Lung (tissue), 12 donors: ENCODE measurements around the gene HOXA4. TPM values are rescaled to one million over a fixed set of nuclear protein-coding genes. Genes with fewer than 3 reads are reported as not detected.
A peak's percentile ranks its signal among the peaks of the same experiment; 100 is the strongest.

Source experiments
- ATAC-seq: fragments of 200-7000 bp; cut with Tn5 transposase; one replicate; pipeline ENCODE4 v1.9.1; 2020; ENCODE audit warnings: moderate number of reproducible peaks; ENCODE audit not compliant: insufficient read depth, low FRiP score
- DNase-seq, 3 donors: peaks; one replicate each; pipeline ENCODE4 v3.0.0-alpha.2; 2013 to 2017
- H3K27ac ChIP-seq, 2 donors: one replicate each; pipeline ENCODE4 v1.5.1; 2013; ENCODE audit warnings: mild to moderate bottlenecking in 2 of 2, moderate library complexity in 2 of 2, control low read depth in 1 of 2, inconsistent platforms in 1 of 2, low read depth in 1 of 2, low read length in 1 of 2
- H3K27me3 ChIP-seq, 3 donors: one replicate each; pipeline ENCODE4 v1.5.1; 2013; ENCODE audit warnings: low read length in 2 of 3; ENCODE audit not compliant: control insufficient read depth in 3 of 3, insufficient read depth in 3 of 3
- H3K36me3 ChIP-seq, 4 donors: one replicate each; pipeline ENCODE4 v1.5.1; 2013; ENCODE audit warnings: low read length in 4 of 4, mild to moderate bottlenecking in 1 of 4, moderate library complexity in 1 of 4; ENCODE audit not compliant: control insufficient read depth in 4 of 4, insufficient read depth in 4 of 4
- H3K4me1 ChIP-seq, 5 donors: one replicate each; pipeline ENCODE4 v1.5.1; 2013; ENCODE audit warnings: low read length in 5 of 5, mild to moderate bottlenecking in 2 of 5, moderate library complexity in 1 of 5; ENCODE audit not compliant: control insufficient read depth in 5 of 5, insufficient read depth in 5 of 5
- H3K4me3 ChIP-seq: one replicate; pipeline ENCODE4 v1.5.1; 2013; ENCODE audit warnings: mild to moderate bottlenecking, control low read depth, moderate library complexity
- H3K9ac ChIP-seq, 2 donors: one replicate each; pipeline ENCODE4 v1.5.1; 2013; ENCODE audit warnings: low read length in 2 of 2, control low read depth in 1 of 2; ENCODE audit not compliant: insufficient read depth in 1 of 2
- H3K9me3 ChIP-seq, 4 donors: one replicate each; pipeline ENCODE4 v1.5.1; 2013; ENCODE audit warnings: low read length in 3 of 4, mild to moderate bottlenecking in 1 of 4, moderate library complexity in 1 of 4; ENCODE audit not compliant: control insufficient read depth in 4 of 4, insufficient read depth in 3 of 4
- CTCF ChIP-seq: IDR thresholded peaks from 2 replicates; pipeline ENCODE4 v1.5.1; 2012; ENCODE audit warnings: mild to moderate bottlenecking; ENCODE audit errors: control extremely low read depth, extremely low read depth
- WGBS, 2 donors: extraction: QIAGEN DNeasy Blood & Tissue Kit; methylation state at CpG; one replicate each; pipeline ENCODE4 v1.1.7; 2013; 5-methylcytosine and 5-hydroxymethylcytosine counted together
- polyA plus RNA-seq, 2 donors: library from polyadenylated mRNA; stranded (reverse); fragments of 200-250 nt; gene quantifications; one replicate each; pipeline ENCODE4 v1.2.1, GENCODE V29; 2013
- total RNA-seq, 2 donors: library from RNA; depleted of rRNA in 1 of 2; stranded (reverse); fragments of >200 nt in 1 of 2; gene quantifications; one replicate each; pipeline ENCODE4 v1.2.1, GENCODE V29; 2014 to 2021
- donor health status: control.
- donor health status: control.
- donor health status: Bipolar disorder and iron deficiency.
- donor health status: healthy.
- donor health status: DM: yes; HTN: yes; CAD: no.

The HOXA4 gene
- total and polyA plus RNA-seq, 4 donors, result 2.7 to 6.0 (median 4.1) TPM

GRCh38 chr7:27111751-27112277 lies 18.7 kb downstream of the HOXA4 start:
- no peak for TF ChIP-seq CTCF
- DNase-seq, result peak in 1 of 3 donors; percentile 87
- peaks cover 0 to 48% (median 6%) of the 10 kb centered on the region in 4 donors for H3K36me3 ChIP-seq
- H3K4me1 ChIP-seq, result peaks cover 0 to 38% (median 18%) of the 10 kb centered on the region in 5 donors
- H3K9me3 ChIP-seq, result no peaks in the 10 kb centered on the region
- H3K9ac ChIP-seq, result peak overlapping the region; percentile 37 to 95
- peaks cover 0 to 54% (median 3%) of the 10 kb centered on the region in 3 donors for H3K27me3 ChIP-seq
- no peak overlapping the region for H3K4me3 ChIP-seq
- ATAC-seq, result no peak
- H3K27ac ChIP-seq, result no peak overlapping the region
- WGBS, 2 donors, result 34 to 50% methylated on average over 4 of the region's 4 CpGs

GRCh38 chr7:27111042-27111750 lies 19.4 kb downstream of the HOXA4 start:
- ATAC-seq, result no peak
- no peak for TF ChIP-seq CTCF
- 55 to 67% methylated on average over 6 of the region's 6 CpGs for WGBS, 2 donors
- Histone ChIP-seq H3K4me1 (peaks cover 0 to 43% (median 18%) of the 10 kb centered on the region in 5 donors), H3K27me3 (peaks cover 0 to 54% (median 3%) of the 10 kb centered on the region in 3 donors), H3K27ac (peak overlapping the region in 1 of 2 donors; percentile 79), H3K9me3 (no peaks in the 10 kb centered on the region), H3K9ac (peak overlapping the region; percentile 37 to 95), H3K36me3 (peaks cover 0 to 44% (median 6%) of the 10 kb centered on the region in 4 donors), H3K4me3 (no peak overlapping the region)
- DNase-seq, result peak in 1 of 3 donors; percentile 63

- H3K4me1 ChIP-seq, result peaks cover 0 to 50% (median 18%) of the 10 kb centered on the region in 5 donors
- WGBS, 2 donors, result 56 to 79% methylated on average over 57 to 66 of the region's 66 CpGs
- H3K4me3 ChIP-seq, result no peak overlapping the region
- peak overlapping the region in 1 of 2 donors; percentile 96 for H3K9ac ChIP-seq
- no peaks in the 10 kb centered on the region for H3K9me3 ChIP-seq
- TF ChIP-seq CTCF, result no peak
- no peak for ATAC-seq
- H3K27me3 ChIP-seq, result peaks cover 0 to 58% (median 3%) of the 10 kb centered on the region in 3 donors
- peaks cover 0 to 36% (median 8%) of the 10 kb centered on the region in 4 donors for H3K36me3 ChIP-seq
- DNase-seq, result peak; percentile 90 to 94 (median 91)
- H3K27ac ChIP-seq, result peak overlapping the region in 1 of 2 donors; percentile 81
Observed at GRCh38 chr7:27110186-27111031, 20.1 kb downstream of the HOXA4 start.
